Keratinocyte (primary cell): ENCODE data around the gene RND3. TPM values are rescaled to one million over a fixed set of nuclear protein-coding genes. Genes with fewer than 3 reads are reported as not detected.

Experiments used
- DNase-seq: peaks from one replicate; pipeline ENCODE4 v3.0.0-alpha.2; 2011; ENCODE audit warnings: low read depth, missing footprints, low spot score
- FAIRE-seq: peaks from 2 replicates; lab custom pipeline; 2011; peaks lifted over from hg19 to GRCh38; lab: Jason Lieb, UNC
- H2AFZ ChIP-seq: 2 replicates; pipeline ENCODE4 v1.6.0; 2012; ENCODE audit warnings: low read length, control low read depth, inconsistent platforms; ENCODE audit not compliant: control insufficient read depth
- H3K27ac ChIP-seq: 2 replicates; pipeline ENCODE4 v1.5.1; 2011; ENCODE audit warnings: low read length; ENCODE audit not compliant: control insufficient read depth, insufficient read depth
- H3K27me3 ChIP-seq: 3 replicates; pipeline ENCODE4 v1.6.0; 2011; ENCODE audit warnings: low read length; ENCODE audit not compliant: control insufficient read depth, insufficient read depth; ENCODE audit errors: extremely low read depth
- H3K36me3 ChIP-seq, 2 experiments: 2 replicates in 1 of 2; 3 replicates in 1 of 2; pipeline ENCODE4 v1.5.1; 2011; ENCODE audit warnings: low read length in 2 of 2, mild to moderate bottlenecking in 1 of 2; ENCODE audit not compliant: control insufficient read depth in 2 of 2, insufficient read depth in 2 of 2; ENCODE audit errors: extremely low read depth in 1 of 2
- H3K4me1 ChIP-seq: 3 replicates; pipeline ENCODE4 v1.5.1; 2011; ENCODE audit warnings: low read length; ENCODE audit not compliant: control insufficient read depth, insufficient read depth; ENCODE audit errors: extremely low read depth
- H3K4me2 ChIP-seq: 3 replicates; pipeline ENCODE4 v1.6.0; 2011; ENCODE audit warnings: low read depth, low read length; ENCODE audit not compliant: control insufficient read depth, insufficient read depth; ENCODE audit errors: extremely low read depth
- H3K4me3 ChIP-seq, 3 experiments: fragments of 200-600 bp in 1 of 3; sonication (generic) in 1 of 3; 2 replicates in 2 of 3; 3 replicates in 1 of 3; pipeline ENCODE4 v1.5.1; 2011 to 2016; ENCODE audit warnings: low read length in 3 of 3, mild to moderate bottlenecking in 3 of 3, control low read depth in 2 of 3, inconsistent platforms in 1 of 3, low read depth in 1 of 3, mixed read lengths in 1 of 3, mixed run types in 1 of 3, moderate library complexity in 1 of 3; ENCODE audit not compliant: control insufficient read depth in 2 of 3, insufficient read depth in 2 of 3; ENCODE audit errors: extremely low read depth in 1 of 3
- H3K79me2 ChIP-seq: 2 replicates; pipeline ENCODE4 v1.6.0; 2012; ENCODE audit warnings: low read length; ENCODE audit not compliant: control insufficient read depth, insufficient read depth
- H3K9ac ChIP-seq: 3 replicates; pipeline ENCODE4 v1.6.0; 2011; ENCODE audit warnings: low read length; ENCODE audit not compliant: control insufficient read depth, insufficient read depth; ENCODE audit errors: extremely low read depth
- H3K9me1 ChIP-seq: 3 replicates; pipeline ENCODE4 v1.6.0; 2011; ENCODE audit warnings: low read length; ENCODE audit not compliant: control insufficient read depth, insufficient read depth; ENCODE audit errors: extremely low read depth
- H3K9me3 ChIP-seq: 2 replicates; pipeline ENCODE4 v1.5.1; 2012; ENCODE audit warnings: low read depth, low read length; ENCODE audit not compliant: control insufficient read depth
- H4K20me1 ChIP-seq: 3 replicates; pipeline ENCODE4 v1.6.0; 2011; ENCODE audit warnings: low read length; ENCODE audit not compliant: control insufficient read depth, insufficient read depth; ENCODE audit errors: extremely low read depth
- EZH2 ChIP-seq: IDR thresholded peaks from one replicate; pipeline ENCODE4 v1.6.1; 2012; ENCODE audit warnings: inconsistent platforms, mild to moderate bottlenecking, low read length, moderate library complexity
- dilution Hi-C: fragments of 300-500 bp; cut with MboI; formaldehyde crosslinking; loops from one replicate; pipeline ENCODE4 v1.7.0; 2020; ENCODE audit warnings: low sequenced_read_pairs; ENCODE audit not compliant: extremely low pct_ligation_motif_present
- polyA plus RNA-seq, 5 experiments: library from polyadenylated mRNA; depleted of rRNA in 3 of 5; stranded (reverse) in 3 of 5; stranded (forward) in 1 of 5; unstranded in 1 of 5; fragments of >200 nt; gene quantifications; 1 replicate in 1 of 5; 2 replicates in 3 of 5; 3 replicates in 1 of 5; pipeline versions ENCODE4 v1.2.1 to v1.2.3, GENCODE V29; 2011 to 2012; ENCODE audit warnings: missing spikeins in 2 of 5, low read depth in 1 of 5, low replicate concordance in 1 of 5
- TF ChIP-seq, protein P1 (sequence below), 3 experiments: IDR thresholded peaks in 1 of 3; conservative IDR thresholded peaks in 1 of 3; optimal IDR thresholded peaks in 1 of 3; 2 replicates in 2 of 3; 3 replicates in 1 of 3; pipeline versions ENCODE3 to v1.5.1; 2011; ENCODE audit warnings: low read length in 3 of 3, mild to moderate bottlenecking in 3 of 3, moderate library complexity in 2 of 3, control low read depth in 1 of 3, inconsistent platforms in 1 of 3; ENCODE audit not compliant: insufficient read depth in 2 of 3; ENCODE audit errors: extremely low read depth in 1 of 3

The RND3 gene
- polyA plus RNA-seq, 1 donor (not counting 4 experiments of a cell fraction or from before 2014, with no cell fraction given) = 202 TPM

DNA sequence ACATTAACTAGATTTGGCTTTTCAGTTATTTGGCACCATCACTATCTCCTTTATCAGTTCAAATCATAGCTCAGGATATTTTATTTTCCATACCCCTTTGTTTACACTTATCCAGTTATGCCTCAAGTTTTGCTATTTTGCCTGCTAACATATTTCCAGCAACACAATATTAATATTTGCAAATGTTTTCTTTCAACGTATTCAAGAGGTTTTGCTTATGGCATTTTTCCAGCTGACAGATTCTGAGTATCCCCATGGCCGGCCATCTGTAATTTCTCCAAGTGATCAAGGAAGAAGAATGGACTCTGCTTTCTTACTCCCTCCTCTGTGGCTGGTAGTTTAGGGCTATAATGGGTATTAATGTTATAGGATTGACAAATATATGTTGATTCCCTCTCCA is 49.4 kb downstream of the RND3 start:
- Histone ChIP-seq H3K9me3 (no peaks in the 10 kb centered on the region), H3K9ac (no peak overlapping the region), H3K4me2 (no peak overlapping the region), H3K4me3 (no peak overlapping the region), H3K36me3 (no peaks in the 10 kb centered on the region), H3K4me1 (peaks cover 3% of the 10 kb centered on the region), H3K27ac (no peak overlapping the region), H4K20me1 (no peaks in the 10 kb centered on the region), H3K79me2 (no peaks in the 10 kb centered on the region), H3K9me1 (no peaks in the 10 kb centered on the region), H3K27me3 (no peaks in the 10 kb centered on the region), H2AFZ (no peak overlapping the region)
- DNase-seq = no peak
- no peak for FAIRE-seq
- dilution Hi-C loops = no loop called here
- no peak for TF ChIP-seq EZH2
- TF ChIP-seq, protein P1, sequence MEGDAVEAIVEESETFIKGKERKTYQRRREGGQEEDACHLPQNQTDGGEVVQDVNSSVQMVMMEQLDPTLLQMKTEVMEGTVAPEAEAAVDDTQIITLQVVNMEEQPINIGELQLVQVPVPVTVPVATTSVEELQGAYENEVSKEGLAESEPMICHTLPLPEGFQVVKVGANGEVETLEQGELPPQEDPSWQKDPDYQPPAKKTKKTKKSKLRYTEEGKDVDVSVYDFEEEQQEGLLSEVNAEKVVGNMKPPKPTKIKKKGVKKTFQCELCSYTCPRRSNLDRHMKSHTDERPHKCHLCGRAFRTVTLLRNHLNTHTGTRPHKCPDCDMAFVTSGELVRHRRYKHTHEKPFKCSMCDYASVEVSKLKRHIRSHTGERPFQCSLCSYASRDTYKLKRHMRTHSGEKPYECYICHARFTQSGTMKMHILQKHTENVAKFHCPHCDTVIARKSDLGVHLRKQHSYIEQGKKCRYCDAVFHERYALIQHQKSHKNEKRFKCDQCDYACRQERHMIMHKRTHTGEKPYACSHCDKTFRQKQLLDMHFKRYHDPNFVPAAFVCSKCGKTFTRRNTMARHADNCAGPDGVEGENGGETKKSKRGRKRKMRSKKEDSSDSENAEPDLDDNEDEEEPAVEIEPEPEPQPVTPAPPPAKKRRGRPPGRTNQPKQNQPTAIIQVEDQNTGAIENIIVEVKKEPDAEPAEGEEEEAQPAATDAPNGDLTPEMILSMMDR (optimal IDR thresholded peaks at IDR 0.05 in 1 of 3, IDR thresholded peaks at IDR 0.05 in 1 of 3, conservative IDR thresholded peaks at IDR 0.05 in 1 of 3; ENCODE audit: extremely low read depth in 1 of 3, insufficient read depth in 2 of 3, low read length in 3 of 3) = no peak

DNA sequence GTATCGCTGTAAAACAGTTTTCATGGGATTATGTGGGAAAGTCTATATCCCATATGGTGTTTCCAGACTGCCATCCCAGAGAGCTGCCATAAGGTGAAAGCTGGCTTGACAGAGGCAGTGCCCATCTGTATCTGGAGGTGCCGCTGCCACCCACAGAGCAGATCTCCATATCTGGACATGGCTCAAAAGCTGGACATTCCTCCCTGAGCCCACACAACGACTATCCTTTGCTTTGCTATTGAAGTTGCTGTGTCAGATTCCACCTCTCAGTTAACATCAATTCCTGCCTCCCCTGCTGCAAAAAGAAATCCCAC is 55.2 kb downstream of the RND3 start:
- Histone ChIP-seq H3K9me1 (no peaks in the 10 kb centered on the region), H3K9me3 (no peaks in the 10 kb centered on the region), H3K4me3 (no peak overlapping the region), H3K36me3 (no peaks in the 10 kb centered on the region), H3K27me3 (no peaks in the 10 kb centered on the region), H3K9ac (no peak overlapping the region), H2AFZ (no peak overlapping the region), H4K20me1 (no peaks in the 10 kb centered on the region), H3K79me2 (no peaks in the 10 kb centered on the region), H3K4me2 (no peak overlapping the region), H3K27ac (no peak overlapping the region), H3K4me1 (peaks cover 4% of the 10 kb centered on the region)
- DNase-seq = no peak
- TF ChIP-seq, protein P1 (optimal IDR thresholded peaks at IDR 0.05 in 1 of 3, IDR thresholded peaks at IDR 0.05 in 1 of 3, conservative IDR thresholded peaks at IDR 0.05 in 1 of 3; ENCODE audit: extremely low read depth in 1 of 3, insufficient read depth in 2 of 3, low read length in 3 of 3) = no peak
- TF ChIP-seq EZH2 = no peak
- dilution Hi-C loops = no loop called here
- FAIRE-seq = no peak
